DOHH2 (cell line): ENCODE results near the gene DBX1.

Experiments
- H3F3A ChIP-seq: fragments of 200-600 bp; sonication (generic), shearing (Covaris generic); 2 replicates; pipeline ENCODE4 v1.6.0; 2016; ENCODE audit warnings: antibody characterized with exemption, mild to moderate bottlenecking; ENCODE audit not compliant: control insufficient read depth, insufficient read depth
- H3K27ac ChIP-seq: fragments of 200-600 bp; sonication (generic); 2 replicates; pipeline ENCODE4 v1.5.1; 2014; ENCODE audit warnings: low read depth, mild to moderate bottlenecking, low read length, moderate library complexity
- H3K27me3 ChIP-seq: fragments of 200-600 bp; sonication (generic); 2 replicates; pipeline ENCODE4 v1.6.1; 2014; ENCODE audit warnings: mild to moderate bottlenecking, low read length, mixed read lengths; ENCODE audit not compliant: control insufficient read depth
- H3K36me3 ChIP-seq: fragments of 200-600 bp; sonication (generic); 2 replicates; pipeline ENCODE4 v1.6.1; 2014; ENCODE audit warnings: mild to moderate bottlenecking, low read length, moderate library complexity, mixed read lengths; ENCODE audit not compliant: control insufficient read depth
- H3K4me1 ChIP-seq: fragments of 200-600 bp; sonication (generic); 2 replicates; pipeline ENCODE4 v1.6.1; 2014; ENCODE audit warnings: mild to moderate bottlenecking, low read length, mixed read lengths; ENCODE audit not compliant: control insufficient read depth
- H3K4me2 ChIP-seq: fragments of 200-600 bp; sonication (generic); 2 replicates; pipeline ENCODE4 v1.6.0; 2014; ENCODE audit warnings: mild to moderate bottlenecking, low read length, moderate library complexity
- H3K4me3 ChIP-seq: fragments of 200-600 bp; sonication (generic); 2 replicates; pipeline ENCODE4 v1.5.1; 2014; ENCODE audit warnings: mild to moderate bottlenecking, low read length, mixed read lengths
- H3K79me2 ChIP-seq: fragments of 200-600 bp; sonication (generic); 2 replicates; pipeline ENCODE4 v1.6.1; 2014; ENCODE audit warnings: mild to moderate bottlenecking, low read length, mixed read lengths; ENCODE audit not compliant: control insufficient read depth
- H3K9me2 ChIP-seq: fragments of 200-600 bp; sonication (generic); replicated peaks from 2 replicates; pipeline ENCODE4 v1.6.1; 2014; ENCODE audit warnings: mild to moderate bottlenecking, low read length, mixed read lengths; ENCODE audit not compliant: control insufficient read depth
- H3K9me3 ChIP-seq: fragments of 200-600 bp; sonication (generic); 2 replicates; pipeline ENCODE4 v1.6.1; 2014; ENCODE audit warnings: antibody characterized with exemption, low read length, mixed read lengths; ENCODE audit not compliant: control insufficient read depth, insufficient read depth
- H4K20me1 ChIP-seq: fragments of 200-600 bp; sonication (generic); 2 replicates; pipeline ENCODE4 v1.6.0; 2014; ENCODE audit warnings: low read depth, mild to moderate bottlenecking, antibody characterized with exemption, low read length, moderate library complexity; ENCODE audit not compliant: control insufficient read depth, insufficient read depth
- CTCF ChIP-seq: fragments of 200-600 bp; sonication (generic); IDR thresholded peaks from one replicate; pipeline ENCODE4 v1.5.1; 2014; ENCODE audit warnings: antibody characterized with exemption, mild to moderate bottlenecking, low read depth, low read length; ENCODE audit not compliant: poor library complexity, severe bottlenecking
- EZH2phosphoT487 ChIP-seq: fragments of 200-600 bp; sonication (generic); IDR thresholded peaks from 2 replicates; pipeline ENCODE4 v1.6.1; 2017; ENCODE audit warnings: borderline replicate concordance, mild to moderate bottlenecking, antibody characterized with exemption, low read length, moderate library complexity, mixed read lengths

The DBX1 gene

GRCh38 chr11:20112291-20113148, 47.8 kb downstream of the DBX1 start:
- Histone ChIP-seq H3K27me3 (no peaks in the 10 kb centered on the region), H3K79me2 (no peaks in the 10 kb centered on the region), H3K27ac (no peak overlapping the region), H3K36me3 (no peaks in the 10 kb centered on the region), H3F3A (no peaks in the 10 kb centered on the region), H3K4me2 (no peak overlapping the region), H4K20me1 (no peaks in the 10 kb centered on the region), H3K9me3 (no peaks in the 10 kb centered on the region), H3K9me2 (no peaks in the 10 kb centered on the region), H3K4me1 (no peaks in the 10 kb centered on the region), H3K4me3 (no peak overlapping the region)
- no peak for TF ChIP-seq CTCF
- TF ChIP-seq EZH2phosphoT487: no peak

- no peak overlapping the region for H3K27ac ChIP-seq
- no peaks in the 10 kb centered on the region for H3F3A ChIP-seq
- no peaks in the 10 kb centered on the region for H3K27me3 ChIP-seq
- no peak overlapping the region for H3K4me2 ChIP-seq
- H3K9me2 ChIP-seq: no peaks in the 10 kb centered on the region
- TF ChIP-seq CTCF (no peak), EZH2phosphoT487 (no peak)
- H4K20me1 ChIP-seq: no peaks in the 10 kb centered on the region
- H3K4me3 ChIP-seq: no peak overlapping the region
- H3K79me2 ChIP-seq: no peaks in the 10 kb centered on the region
- H3K36me3 ChIP-seq: no peaks in the 10 kb centered on the region
- no peaks in the 10 kb centered on the region for H3K4me1 ChIP-seq
- H3K9me3 ChIP-seq: no peaks in the 10 kb centered on the region
These were observed 48.4 kb downstream of the DBX1 start for GRCh38 chr11:20111871-20112270.

- no peaks in the 10 kb centered on the region for H3K36me3 ChIP-seq
- H3K4me3 ChIP-seq: no peak overlapping the region
- no peaks in the 10 kb centered on the region for H3K9me3 ChIP-seq
- TF ChIP-seq EZH2phosphoT487: no peak
- TF ChIP-seq CTCF: peak; percentile 90
- H3K4me2 ChIP-seq: no peak overlapping the region
- no peaks in the 10 kb centered on the region for H4K20me1 ChIP-seq
- H3K4me1 ChIP-seq: no peaks in the 10 kb centered on the region
- H3K9me2 ChIP-seq: no peaks in the 10 kb centered on the region
- H3F3A ChIP-seq: no peaks in the 10 kb centered on the region
- H3K79me2 ChIP-seq: no peaks in the 10 kb centered on the region
- H3K27ac ChIP-seq: no peak overlapping the region
- no peaks in the 10 kb centered on the region for H3K27me3 ChIP-seq
These were observed 49.2 kb downstream of the DBX1 start for GRCh38 chr11:20110908-20111669.
